ENCODE measurements around the gene TRIM69.

DNA sequence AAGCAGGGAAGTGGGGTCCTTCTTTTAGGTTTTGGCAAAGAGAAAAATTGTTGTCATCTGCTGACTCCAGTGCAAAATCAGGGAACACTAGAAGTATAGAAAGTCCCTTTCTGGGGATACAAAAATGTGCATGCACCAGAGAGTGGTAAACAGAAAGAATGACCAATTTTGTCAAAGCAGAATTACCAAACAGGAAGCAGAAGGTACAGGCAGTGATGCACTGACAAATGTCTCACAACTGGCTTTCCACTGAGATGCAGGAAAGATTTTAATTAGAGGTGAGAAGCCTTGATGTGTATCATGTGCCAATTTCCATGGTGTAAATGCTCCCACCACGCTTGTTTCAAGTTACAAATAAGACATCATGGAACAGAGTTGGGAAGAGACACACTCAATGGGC lies 66.0 kb downstream of the TRIM69 start:
- no peak for TF ChIP-seq REST (IDR thresholded peaks at IDR 0.05; ENCODE audit: insufficient read depth in 1 of 2, low read depth in 2 of 2, low read length in 2 of 2)
- TF ChIP-seq POLR2AphosphoS5 (IDR thresholded peaks at IDR 0.05; ENCODE audit: low read depth, low read length) = no peak
- no peak for TF ChIP-seq TAF1 (IDR thresholded peaks at IDR 0.05; ENCODE audit: borderline replicate concordance, insufficient read depth, low read length)
- no peak for TF ChIP-seq FOXP2 (optimal IDR thresholded peaks at IDR 0.05; ENCODE audit: borderline replicate concordance, extremely low read depth, extremely low read length, insufficient read depth)
- TF ChIP-seq SIN3A (IDR thresholded peaks at IDR 0.05; ENCODE audit: borderline replicate concordance, insufficient read depth, low read length) = no peak

All from PFSK-1 (cell line).